Skeletal muscle tissue (tissue), 4 donors: ENCODE results near the gene PHF21A. TPM values are rescaled to one million over a fixed set of nuclear protein-coding genes. Genes with fewer than 3 reads are reported as not detected.
A peak's percentile ranks its signal among the peaks of the same experiment; 100 is the strongest.

Experiments
- H3K27ac ChIP-seq: one replicate; pipeline ENCODE4 v1.7.0; 2013; ENCODE audit warnings: mild to moderate bottlenecking, low read depth, low read length, inconsistent platforms
- H3K27me3 ChIP-seq, 3 donors: one replicate each; pipeline ENCODE4 v1.7.0; 2013; ENCODE audit warnings: low read length in 3 of 3; ENCODE audit not compliant: control insufficient read depth in 3 of 3, insufficient read depth in 3 of 3
- H3K36me3 ChIP-seq, 3 donors: one replicate each; pipeline ENCODE4 v1.7.0; 2013; ENCODE audit warnings: low read length in 3 of 3; ENCODE audit not compliant: control insufficient read depth in 3 of 3, insufficient read depth in 3 of 3
- H3K4me1 ChIP-seq, 3 donors: one replicate each; pipeline ENCODE4 v1.7.0; 2013; ENCODE audit warnings: low read length in 3 of 3, mild to moderate bottlenecking in 3 of 3; ENCODE audit not compliant: control insufficient read depth in 3 of 3, insufficient read depth in 3 of 3
- H3K4me3 ChIP-seq, 3 donors: one replicate each; pipeline ENCODE4 v1.7.0; 2013; ENCODE audit warnings: low read length in 3 of 3
- H3K9ac ChIP-seq, 3 donors: one replicate each; pipeline ENCODE4 v1.7.0; 2013; ENCODE audit warnings: low read length in 3 of 3, mild to moderate bottlenecking in 3 of 3, moderate library complexity in 2 of 3, low read depth in 1 of 3
- H3K9me3 ChIP-seq, 3 donors: one replicate each; pipeline ENCODE4 v1.7.0; 2013; ENCODE audit warnings: low read length in 3 of 3; ENCODE audit not compliant: control insufficient read depth in 3 of 3
- total RNA-seq: library from RNA; depleted of rRNA; stranded (reverse); fragments of >200 nt; gene quantifications from one replicate; pipeline ENCODE4 v1.2.3, GENCODE V29; 2014
- donor health status: Osteomylitis.

The PHF21A gene
- total RNA-seq, 1 donor from 2014 or later: 16.2 TPM

GRCh38 chr11:45885921-45886721 is 235.1 kb downstream of the PHF21A start:
- Histone ChIP-seq H3K4me1 (peaks cover 7 to 10% (median 10%) of the 10 kb centered on the region in 3 donors), H3K4me3 (peak overlapping the region in 2 of 3 donors; percentile 36 to 52), H3K27ac (no peak overlapping the region), H3K36me3 (peaks cover 15 to 19% (median 16%) of the 10 kb centered on the region in 3 donors), H3K9me3 (no peaks in the 10 kb centered on the region), H3K27me3 (no peaks in the 10 kb centered on the region), H3K9ac (peak overlapping the region in 1 of 3 donors; percentile 50)

DNA sequence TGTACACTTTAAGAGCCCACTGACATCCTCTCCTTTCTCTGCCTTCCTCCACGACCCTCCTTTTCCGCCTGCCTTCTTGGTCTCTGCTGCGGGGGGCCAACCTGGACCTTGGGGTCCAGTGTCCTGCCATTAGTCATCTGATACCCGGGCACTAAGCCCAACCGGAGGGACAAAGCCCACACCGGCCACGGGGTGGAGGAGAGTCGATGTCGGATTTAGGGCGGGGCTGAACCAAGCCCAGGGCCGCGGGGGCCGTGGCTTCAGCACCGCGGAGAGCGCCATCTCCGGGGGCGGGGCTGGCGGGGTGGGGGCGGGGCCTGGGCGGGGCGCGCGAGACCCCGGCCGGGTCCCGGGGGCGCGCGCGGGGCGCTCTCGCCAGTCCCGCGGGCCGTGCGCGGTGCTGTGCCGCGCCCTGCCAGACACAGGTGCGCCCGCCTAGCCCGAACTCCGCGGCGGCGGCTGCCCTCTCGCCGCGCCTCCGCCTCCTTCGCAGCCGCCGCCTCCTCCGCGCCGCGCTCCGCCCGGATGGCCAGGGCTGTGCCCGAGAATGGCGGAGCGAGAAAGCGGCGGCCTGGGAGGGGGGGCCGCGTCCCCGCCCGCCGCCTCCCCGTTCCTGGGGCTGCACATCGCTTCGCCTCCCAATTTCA is 235.9 kb downstream of the PHF21A start, which contains the start of gene MAPK8IP1:
TSS of gene MAPK8IP1 (plus strand) at position 378 of the 647 bp plus-strand sequence. CDS start at position 548, 170 bp downstream.
- Histone ChIP-seq H3K27me3 (no peaks in the 10 kb centered on the region), H3K36me3 (peaks cover 23 to 26% (median 23%) of the 10 kb centered on the region in 3 donors), H3K27ac (no peak within 1 kb of the TSS), H3K9ac (peak within 1 kb of the TSS in 1 of 3 donors; percentile 50), H3K4me3 (peak within 1 kb of the TSS in 2 of 3 donors; percentile 45 to 52), H3K4me1 (peaks cover 13 to 17% (median 17%) of the 10 kb centered on the region in 3 donors), H3K9me3 (no peaks in the 10 kb centered on the region)

DNA sequence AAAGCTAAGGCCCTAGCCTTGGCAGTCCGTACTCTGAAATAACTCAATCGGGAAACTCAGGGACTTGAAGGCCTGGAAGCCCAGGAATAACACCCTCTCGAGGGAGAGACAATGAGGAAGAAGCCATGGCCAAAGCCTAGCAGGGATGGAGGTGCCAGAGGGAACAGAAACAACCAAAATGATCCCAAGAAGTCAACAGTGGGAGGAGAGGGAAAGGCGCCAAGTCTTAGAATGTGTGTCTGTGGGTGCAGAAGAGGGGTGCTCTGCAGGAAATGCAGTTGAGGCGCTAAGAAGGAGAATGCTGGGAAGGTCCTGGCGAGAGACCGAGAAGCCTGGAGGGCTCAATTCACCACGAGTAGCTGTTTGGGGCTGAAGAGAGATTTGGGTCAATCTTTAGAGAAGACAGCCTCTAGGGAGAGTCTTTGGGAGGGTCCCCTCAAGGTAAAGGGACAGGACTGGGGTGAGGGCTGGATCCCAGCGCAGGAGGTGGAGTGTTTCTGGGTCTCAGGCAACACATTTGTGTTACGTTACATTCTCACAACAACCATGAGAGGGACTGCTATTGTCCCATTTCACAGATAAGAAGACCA is 236.6 kb downstream of the PHF21A start:
- Histone ChIP-seq H3K36me3 (peaks cover 29 to 33% (median 30%) of the 10 kb centered on the region in 3 donors), H3K27me3 (no peaks in the 10 kb centered on the region), H3K4me3 (no peak overlapping the region), H3K9ac (no peak overlapping the region), H3K27ac (no peak overlapping the region), H3K4me1 (peaks cover 13 to 18% (median 18%) of the 10 kb centered on the region in 3 donors), H3K9me3 (no peaks in the 10 kb centered on the region)

Other genes with a start within 250 kb of the PHF21A start
- gene MAPK8IP1, start 235.8 kb downstream of the PHF21A start, total RNA-seq: 18.8 TPM
- 1.6 TPM for gene FREY1, start 214.2 kb downstream of the PHF21A start, total RNA-seq
- gene PEX16, start 203.6 kb downstream of the PHF21A start, total RNA-seq: 20.4 TPM
- not detected for gene LARGE2, start 198.8 kb downstream of the PHF21A start, total RNA-seq
- gene CREB3L1, start 156.2 kb upstream of the PHF21A start, total RNA-seq: 12.5 TPM
- gene DGKZ, start 226.0 kb upstream of the PHF21A start, total RNA-seq: 22.4 TPM